Neural cell (in vitro differentiated cells): ENCODE data around the gene ENKUR. TPM values are rescaled to one million over a fixed set of nuclear protein-coding genes. Genes with fewer than 3 reads are reported as not detected.

ENCODE experiments used
- H2AFZ ChIP-seq: fragments of 200-600, 300-800 bp; sonication (generic), shearing (Covaris generic); 2 replicates; pipeline ENCODE4 v1.6.0; 2014; ENCODE audit warnings: low read depth, mild to moderate bottlenecking, antibody characterized with exemption, low read length, moderate library complexity
- H3F3A ChIP-seq: fragments of 200-600 bp; shearing (Covaris generic); 2 replicates; pipeline ENCODE4 v1.6.1; 2016; ENCODE audit warnings: mild to moderate bottlenecking, moderate library complexity, mixed read lengths, antibody characterized with exemption, low read length; ENCODE audit not compliant: insufficient read depth, poor library complexity, severe bottlenecking
- H3K27ac ChIP-seq: fragments of 200-600, 300-800 bp; sonication (generic), shearing (Covaris generic); 2 replicates; pipeline ENCODE4 v1.5.1; 2014; ENCODE audit warnings: mild to moderate bottlenecking, low read length, moderate library complexity
- H3K27me3 ChIP-seq: fragments of 300-800, 200-600 bp; sonication (generic), shearing (Covaris generic); 2 replicates; pipeline ENCODE4 v1.6.0; 2014; ENCODE audit warnings: mild to moderate bottlenecking, low read depth, low read length, moderate library complexity; ENCODE audit not compliant: insufficient read depth
- H3K36me3 ChIP-seq: fragments of 300-800, 200-600 bp; sonication (generic), shearing (Covaris generic); 2 replicates; pipeline ENCODE4 v1.5.1; 2014; ENCODE audit warnings: mild to moderate bottlenecking, antibody characterized with exemption, low read length, moderate library complexity; ENCODE audit not compliant: insufficient read depth
- H3K4me2 ChIP-seq: fragments of 300-800, 200-600 bp; sonication (generic), shearing (Covaris generic); 2 replicates; pipeline ENCODE4 v1.6.0; 2014; ENCODE audit warnings: mild to moderate bottlenecking, low read length
- H3K4me3 ChIP-seq: fragments of 300-800, 200-600 bp; sonication (generic), shearing (Covaris generic); 2 replicates; pipeline ENCODE4 v1.5.1; 2014; ENCODE audit warnings: mild to moderate bottlenecking, low read length, moderate library complexity
- H3K79me2 ChIP-seq: fragments of 200-600 bp; shearing (Covaris generic); replicated peaks from 2 replicates; pipeline ENCODE4 v1.6.0; 2014; ENCODE audit warnings: mild to moderate bottlenecking, low read length, moderate library complexity; ENCODE audit not compliant: insufficient read depth
- H3K9ac ChIP-seq: fragments of 300-800, 200-600 bp; sonication (generic), shearing (Covaris generic); 2 replicates; pipeline ENCODE4 v1.6.1; 2016; ENCODE audit warnings: mild to moderate bottlenecking, low read length, mixed read lengths
- H3K9me2 ChIP-seq: fragments of 200-600 bp; shearing (Covaris generic); 2 replicates; pipeline ENCODE4 v1.6.1; 2016; ENCODE audit warnings: mild to moderate bottlenecking, low read length, mixed read lengths; ENCODE audit not compliant: insufficient read depth
- H3K9me3 ChIP-seq: fragments of 200-600, 300-800 bp; sonication (generic), shearing (Covaris generic); 2 replicates; pipeline ENCODE4 v1.6.1; 2016; ENCODE audit warnings: mild to moderate bottlenecking, mixed run types, low read length, moderate library complexity, mixed read lengths
- H4K20me1 ChIP-seq: fragments of 200-600 bp; shearing (Covaris generic); 2 replicates; pipeline ENCODE4 v1.6.1; 2016; ENCODE audit warnings: mild to moderate bottlenecking, mixed run types; ENCODE audit not compliant: insufficient read depth
- EP300 ChIP-seq: fragments of 450-650 bp; conservative IDR thresholded peaks from 2 replicates; pipeline ENCODE4 v1.6.1; 2014; ENCODE audit warnings: antibody characterized with exemption, mild to moderate bottlenecking, moderate library complexity; ENCODE audit not compliant: poor library complexity, severe bottlenecking
- EZH2 ChIP-seq: fragments of 200-600, 300-800 bp; shearing (Covaris generic), sonication (generic); IDR thresholded peaks from 2 replicates; pipeline ENCODE4 v1.6.1; 2014; ENCODE audit warnings: antibody characterized with exemption, low read length, borderline replicate concordance, mild to moderate bottlenecking; ENCODE audit not compliant: insufficient read depth, poor library complexity, severe bottlenecking
- MXI1 ChIP-seq: fragments of 450-650 bp; conservative IDR thresholded peaks from 2 replicates; pipeline ENCODE4 v1.6.1; 2014; ENCODE audit warnings: antibody characterized with exemption, mild to moderate bottlenecking; ENCODE audit not compliant: poor library complexity, severe bottlenecking
- POLR2AphosphoS5 ChIP-seq: IDR thresholded peaks from 2 replicates; pipeline ENCODE4 v1.6.1; 2012
- RAD21 ChIP-seq: fragments of 450-650 bp; conservative IDR thresholded peaks from 2 replicates; pipeline ENCODE4 v1.6.1; 2014; ENCODE audit warnings: antibody characterized with exemption, mild to moderate bottlenecking, moderate library complexity
- SMC3 ChIP-seq: fragments of 450-650 bp; conservative IDR thresholded peaks from 2 replicates; pipeline ENCODE4 v1.6.1; 2014; ENCODE audit warnings: antibody characterized with exemption, mild to moderate bottlenecking, moderate library complexity; ENCODE audit not compliant: poor library complexity
- TAF1 ChIP-seq: IDR thresholded peaks from 2 replicates; pipeline ENCODE4 v1.6.1; 2012; ENCODE audit warnings: low read depth
- polyA plus RNA-seq: library from polyadenylated mRNA; depleted of rRNA; stranded (reverse); fragments of >200 nt; gene quantifications from 2 replicates; pipeline ENCODE4 v1.2.3, GENCODE V29; 2014
- TF ChIP-seq, protein P1 (sequence below): IDR thresholded peaks from 2 replicates; pipeline ENCODE4 v1.6.1; 2012; ENCODE audit warnings: borderline replicate concordance
- TF ChIP-seq, protein P2 (sequence below): fragments of 450-650 bp; IDR thresholded peaks from 2 replicates; pipeline ENCODE4 v1.5.1; 2014; ENCODE audit warnings: antibody characterized with exemption, mild to moderate bottlenecking, moderate library complexity; ENCODE audit not compliant: poor library complexity, severe bottlenecking

The ENKUR gene
- polyA plus RNA-seq, 1 donor from 2014 or later, result 2.6 TPM

DNA sequence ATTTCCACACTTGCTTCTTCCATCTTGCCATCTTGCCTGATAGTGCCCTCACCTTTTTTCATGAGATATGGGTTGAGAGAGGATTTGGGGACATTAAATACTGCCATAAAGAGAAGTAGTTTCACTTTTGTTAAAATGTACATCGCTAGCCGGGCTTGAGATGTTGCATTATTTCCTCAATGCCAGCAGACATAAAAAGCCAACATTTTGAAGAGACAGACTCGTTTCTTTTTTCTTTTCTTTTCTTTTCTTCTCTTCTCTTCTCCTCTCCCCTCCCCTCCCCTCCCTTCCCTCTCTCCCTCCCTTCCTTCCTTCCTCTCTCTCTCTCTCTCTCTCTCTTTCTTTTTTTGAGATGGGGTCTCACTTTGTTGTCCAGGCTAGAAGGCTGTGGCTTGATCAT lies 17.9 kb downstream of the ENKUR start:
- Histone ChIP-seq H3K4me2 (no peak overlapping the region), H3K27me3 (no peaks in the 10 kb centered on the region), H3K79me2 (no peaks in the 10 kb centered on the region), H3K9me3 (no peaks in the 10 kb centered on the region), H3K9me2 (no peaks in the 10 kb centered on the region), H3F3A (no peaks in the 10 kb centered on the region), H3K27ac (no peak overlapping the region), H3K36me3 (no peaks in the 10 kb centered on the region), H4K20me1 (no peaks in the 10 kb centered on the region), H2AFZ (no peak overlapping the region), H3K4me3 (no peak overlapping the region), H3K9ac (no peak overlapping the region)
- TF ChIP-seq EZH2 (no peak), POLR2AphosphoS5 (no peak), MXI1 (no peak), SMC3 (no peak), TAF1 (no peak), EP300 (no peak), RAD21 (no peak)
- TF ChIP-seq, protein P1, sequence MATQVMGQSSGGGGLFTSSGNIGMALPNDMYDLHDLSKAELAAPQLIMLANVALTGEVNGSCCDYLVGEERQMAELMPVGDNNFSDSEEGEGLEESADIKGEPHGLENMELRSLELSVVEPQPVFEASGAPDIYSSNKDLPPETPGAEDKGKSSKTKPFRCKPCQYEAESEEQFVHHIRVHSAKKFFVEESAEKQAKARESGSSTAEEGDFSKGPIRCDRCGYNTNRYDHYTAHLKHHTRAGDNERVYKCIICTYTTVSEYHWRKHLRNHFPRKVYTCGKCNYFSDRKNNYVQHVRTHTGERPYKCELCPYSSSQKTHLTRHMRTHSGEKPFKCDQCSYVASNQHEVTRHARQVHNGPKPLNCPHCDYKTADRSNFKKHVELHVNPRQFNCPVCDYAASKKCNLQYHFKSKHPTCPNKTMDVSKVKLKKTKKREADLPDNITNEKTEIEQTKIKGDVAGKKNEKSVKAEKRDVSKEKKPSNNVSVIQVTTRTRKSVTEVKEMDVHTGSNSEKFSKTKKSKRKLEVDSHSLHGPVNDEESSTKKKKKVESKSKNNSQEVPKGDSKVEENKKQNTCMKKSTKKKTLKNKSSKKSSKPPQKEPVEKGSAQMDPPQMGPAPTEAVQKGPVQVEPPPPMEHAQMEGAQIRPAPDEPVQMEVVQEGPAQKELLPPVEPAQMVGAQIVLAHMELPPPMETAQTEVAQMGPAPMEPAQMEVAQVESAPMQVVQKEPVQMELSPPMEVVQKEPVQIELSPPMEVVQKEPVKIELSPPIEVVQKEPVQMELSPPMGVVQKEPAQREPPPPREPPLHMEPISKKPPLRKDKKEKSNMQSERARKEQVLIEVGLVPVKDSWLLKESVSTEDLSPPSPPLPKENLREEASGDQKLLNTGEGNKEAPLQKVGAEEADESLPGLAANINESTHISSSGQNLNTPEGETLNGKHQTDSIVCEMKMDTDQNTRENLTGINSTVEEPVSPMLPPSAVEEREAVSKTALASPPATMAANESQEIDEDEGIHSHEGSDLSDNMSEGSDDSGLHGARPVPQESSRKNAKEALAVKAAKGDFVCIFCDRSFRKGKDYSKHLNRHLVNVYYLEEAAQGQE, result no peak
- TF ChIP-seq, protein P2, sequence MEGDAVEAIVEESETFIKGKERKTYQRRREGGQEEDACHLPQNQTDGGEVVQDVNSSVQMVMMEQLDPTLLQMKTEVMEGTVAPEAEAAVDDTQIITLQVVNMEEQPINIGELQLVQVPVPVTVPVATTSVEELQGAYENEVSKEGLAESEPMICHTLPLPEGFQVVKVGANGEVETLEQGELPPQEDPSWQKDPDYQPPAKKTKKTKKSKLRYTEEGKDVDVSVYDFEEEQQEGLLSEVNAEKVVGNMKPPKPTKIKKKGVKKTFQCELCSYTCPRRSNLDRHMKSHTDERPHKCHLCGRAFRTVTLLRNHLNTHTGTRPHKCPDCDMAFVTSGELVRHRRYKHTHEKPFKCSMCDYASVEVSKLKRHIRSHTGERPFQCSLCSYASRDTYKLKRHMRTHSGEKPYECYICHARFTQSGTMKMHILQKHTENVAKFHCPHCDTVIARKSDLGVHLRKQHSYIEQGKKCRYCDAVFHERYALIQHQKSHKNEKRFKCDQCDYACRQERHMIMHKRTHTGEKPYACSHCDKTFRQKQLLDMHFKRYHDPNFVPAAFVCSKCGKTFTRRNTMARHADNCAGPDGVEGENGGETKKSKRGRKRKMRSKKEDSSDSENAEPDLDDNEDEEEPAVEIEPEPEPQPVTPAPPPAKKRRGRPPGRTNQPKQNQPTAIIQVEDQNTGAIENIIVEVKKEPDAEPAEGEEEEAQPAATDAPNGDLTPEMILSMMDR, result no peak

DNA sequence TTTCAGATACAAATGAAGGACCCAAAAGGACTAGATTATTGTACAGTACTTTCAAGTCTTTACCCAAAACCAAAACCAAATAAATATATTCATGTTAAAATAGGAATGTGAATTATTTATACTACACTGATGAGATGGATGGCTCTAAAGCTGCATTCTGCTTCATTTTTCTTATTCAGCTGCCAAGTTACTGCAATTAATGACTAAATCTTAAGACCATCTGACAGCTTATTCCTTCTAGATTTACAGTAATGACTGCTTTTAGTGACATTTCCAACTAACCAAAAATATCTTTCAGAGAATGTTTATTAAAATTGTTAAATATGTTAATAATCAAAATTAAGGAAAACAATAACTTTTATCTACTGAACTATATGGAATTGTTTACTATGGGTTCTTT lies 20.9 kb downstream of the ENKUR start:
- Histone ChIP-seq H3K4me3 (no peak overlapping the region), H3K4me2 (no peak overlapping the region), H2AFZ (no peak overlapping the region), H3K36me3 (no peaks in the 10 kb centered on the region), H3K9me3 (no peaks in the 10 kb centered on the region), H3F3A (no peaks in the 10 kb centered on the region), H3K79me2 (no peaks in the 10 kb centered on the region), H3K9me2 (no peaks in the 10 kb centered on the region), H4K20me1 (no peaks in the 10 kb centered on the region), H3K27me3 (no peaks in the 10 kb centered on the region), H3K9ac (no peak overlapping the region), H3K27ac (no peak overlapping the region)
- no peak for TF ChIP-seq EP300
- TF ChIP-seq EZH2, result no peak
- TF ChIP-seq MXI1, result no peak
- TF ChIP-seq SMC3, result no peak
- TF ChIP-seq, protein P2, result no peak
- no peak for TF ChIP-seq RAD21
- no peak for TF ChIP-seq POLR2AphosphoS5
- TF ChIP-seq, protein P1, result no peak
- no peak for TF ChIP-seq TAF1
